A673 (cell line): Measurements from ENCODE around the gene PSD. TPM values are rescaled to one million over a fixed set of nuclear protein-coding genes. Genes with fewer than 3 reads are reported as not detected.

Experiments
- BruUV-seq: library from RNA; stranded (reverse); fragments of 400-500 nt; replicated peaks from 2 replicates; lab custom pipeline; 2021; lab: Mats Ljungman, UMichigan
- CTCF ChIA-PET: fragments of 300-600 bp; sonication (Branson Sonifier 250); formaldehyde crosslinking; loops from one replicate; lab custom pipeline; 2022; ENCODE audit warnings: antibody characterized with exemption; lab: Charles Lee
- POLR2A ChIA-PET: fragments of 300-600 bp; sonication (Branson Sonifier 250); formaldehyde crosslinking; loops from one replicate; lab custom pipeline; 2022; ENCODE audit warnings: antibody characterized with exemption; ENCODE audit not compliant: low non-redundant PET; lab: Charles Lee
- DNase-seq: peaks from one replicate; pipeline ENCODE4 v3.0.0-alpha.2; 2015; ENCODE audit warnings: low spot score
- H3K27ac ChIP-seq: fragments of 200-600 bp; sonication (generic); 2 replicates; pipeline ENCODE4 v1.5.1; 2016; ENCODE audit warnings: mixed run types, low read depth, mild to moderate bottlenecking, mixed read lengths, antibody characterized with exemption, low read length; ENCODE audit not compliant: poor library complexity, severe bottlenecking
- H3K27me3 ChIP-seq: fragments of 200-600 bp; sonication (generic); replicated peaks from 2 replicates; pipeline ENCODE4 v1.6.1; 2017; ENCODE audit warnings: mixed run types, low read depth, mild to moderate bottlenecking, mixed read lengths, antibody characterized with exemption, low read length; ENCODE audit not compliant: insufficient read depth, poor library complexity
- H3K36me3 ChIP-seq: fragments of 200-600 bp; sonication (generic); 2 replicates; pipeline ENCODE4 v1.6.1; 2016; ENCODE audit warnings: mixed run types, mild to moderate bottlenecking, mixed read lengths, antibody characterized with exemption, low read length; ENCODE audit not compliant: insufficient read depth, poor library complexity, severe bottlenecking
- H3K4me1 ChIP-seq: fragments of 200-600 bp; sonication (generic); 2 replicates; pipeline ENCODE4 v1.6.1; 2017; ENCODE audit warnings: mixed run types, mild to moderate bottlenecking, mixed read lengths, antibody characterized with exemption, low read length; ENCODE audit not compliant: insufficient read depth, poor library complexity, severe bottlenecking
- H3K4me3 ChIP-seq: fragments of 200-600 bp; sonication (generic); 2 replicates; pipeline ENCODE4 v1.5.1; 2016; ENCODE audit warnings: low read depth, mixed run types, mild to moderate bottlenecking, mixed read lengths, low read length; ENCODE audit not compliant: poor library complexity, severe bottlenecking
- H3K9me3 ChIP-seq: fragments of 200-600 bp; sonication (generic); 2 replicates; pipeline ENCODE4 v1.6.1; 2016; ENCODE audit warnings: mixed run types, low read depth, mild to moderate bottlenecking, mixed read lengths, antibody characterized with exemption, low read length; ENCODE audit not compliant: poor library complexity, severe bottlenecking
- EZH2 ChIP-seq: fragments of 200-600 bp; sonication (generic); IDR thresholded peaks from 2 replicates; pipeline ENCODE4 v1.6.1; 2017; ENCODE audit warnings: borderline replicate concordance, low read depth, mild to moderate bottlenecking, mixed read lengths, antibody characterized with exemption, low read length; ENCODE audit not compliant: poor library complexity, severe bottlenecking
- intact Hi-C: fragments of 100-400 bp; cut with micrococcal nuclease; formaldehyde crosslinking; loops from one replicate; pipeline ENCODE4 v1.10.0; 2022; ENCODE audit not compliant: unreplicated experiment
- total RNA-seq: library from RNA; stranded (reverse); gene quantifications from 2 replicates; pipeline ENCODE4 v1.2.3, GENCODE V29; 2021
- TF ChIP-seq, protein P1 (sequence below): fragments of 300-800, 200-600 bp; sonication (generic); conservative IDR thresholded peaks from 2 replicates; pipeline ENCODE4 v1.5.1; 2017; ENCODE audit warnings: low read depth, mild to moderate bottlenecking, antibody characterized with exemption, low read length, moderate library complexity, mixed read lengths

PSD gene
- total RNA-seq, 1 experiment from 2014 or later = 5.8 TPM

DNA sequence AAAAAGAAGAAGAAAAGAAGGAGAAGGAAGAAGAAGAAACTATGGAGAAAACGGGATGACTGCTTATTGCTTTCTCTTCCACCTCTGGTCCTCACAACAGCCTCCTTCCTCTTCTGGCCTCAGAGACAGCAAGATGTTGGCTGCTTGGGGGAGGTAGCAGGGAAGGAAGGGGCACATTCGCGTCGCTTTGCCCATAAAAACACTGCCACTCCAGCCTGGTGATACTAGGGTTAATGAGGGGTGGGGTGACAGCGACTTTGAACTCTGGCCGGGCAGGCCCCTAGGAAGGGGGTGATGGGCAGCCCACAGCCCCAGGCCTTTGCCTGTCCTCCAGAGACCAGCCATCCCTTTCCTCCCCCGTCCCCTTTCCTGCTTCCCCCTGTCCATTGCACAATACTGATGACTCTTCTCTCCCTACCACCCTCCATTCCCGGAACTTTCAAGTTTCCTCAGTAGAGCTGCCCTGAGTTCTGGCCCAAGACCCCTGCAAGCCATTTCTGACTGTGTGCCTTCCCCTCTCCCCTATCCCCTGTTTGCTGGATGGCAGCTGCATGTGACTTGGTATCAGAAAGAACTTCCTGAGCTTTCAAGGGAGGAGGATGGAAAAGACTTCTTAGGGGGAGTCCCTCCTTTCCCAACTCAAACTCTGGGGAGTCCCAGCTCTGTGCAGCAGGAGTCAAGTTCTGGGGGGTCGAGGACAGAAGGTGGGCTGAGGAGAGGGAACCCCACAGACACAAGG lies 16.0 kb upstream of the PSD start:
- Histone ChIP-seq H3K9me3 (no peaks in the 10 kb centered on the region), H3K27ac (no peak overlapping the region), H3K27me3 (no peaks in the 10 kb centered on the region), H3K36me3 (no peaks in the 10 kb centered on the region), H3K4me3 (no peak overlapping the region), H3K4me1 (peaks cover 13% of the 10 kb centered on the region)
- DNase-seq = no peak
- intact Hi-C loops = no loop called here
- ChIA-PET POLR2A (interaction anchor here (0.6 kb wide), 1 partner anchor 11 kb away, joined by 3 read pairs; no protein-coding TSS in a partner anchor), CTCF (no interaction called here)
- TF ChIP-seq, protein P1, sequence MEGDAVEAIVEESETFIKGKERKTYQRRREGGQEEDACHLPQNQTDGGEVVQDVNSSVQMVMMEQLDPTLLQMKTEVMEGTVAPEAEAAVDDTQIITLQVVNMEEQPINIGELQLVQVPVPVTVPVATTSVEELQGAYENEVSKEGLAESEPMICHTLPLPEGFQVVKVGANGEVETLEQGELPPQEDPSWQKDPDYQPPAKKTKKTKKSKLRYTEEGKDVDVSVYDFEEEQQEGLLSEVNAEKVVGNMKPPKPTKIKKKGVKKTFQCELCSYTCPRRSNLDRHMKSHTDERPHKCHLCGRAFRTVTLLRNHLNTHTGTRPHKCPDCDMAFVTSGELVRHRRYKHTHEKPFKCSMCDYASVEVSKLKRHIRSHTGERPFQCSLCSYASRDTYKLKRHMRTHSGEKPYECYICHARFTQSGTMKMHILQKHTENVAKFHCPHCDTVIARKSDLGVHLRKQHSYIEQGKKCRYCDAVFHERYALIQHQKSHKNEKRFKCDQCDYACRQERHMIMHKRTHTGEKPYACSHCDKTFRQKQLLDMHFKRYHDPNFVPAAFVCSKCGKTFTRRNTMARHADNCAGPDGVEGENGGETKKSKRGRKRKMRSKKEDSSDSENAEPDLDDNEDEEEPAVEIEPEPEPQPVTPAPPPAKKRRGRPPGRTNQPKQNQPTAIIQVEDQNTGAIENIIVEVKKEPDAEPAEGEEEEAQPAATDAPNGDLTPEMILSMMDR = no peak
- no peak for TF ChIP-seq EZH2
- BruUV-seq = no TSS peak

DNA sequence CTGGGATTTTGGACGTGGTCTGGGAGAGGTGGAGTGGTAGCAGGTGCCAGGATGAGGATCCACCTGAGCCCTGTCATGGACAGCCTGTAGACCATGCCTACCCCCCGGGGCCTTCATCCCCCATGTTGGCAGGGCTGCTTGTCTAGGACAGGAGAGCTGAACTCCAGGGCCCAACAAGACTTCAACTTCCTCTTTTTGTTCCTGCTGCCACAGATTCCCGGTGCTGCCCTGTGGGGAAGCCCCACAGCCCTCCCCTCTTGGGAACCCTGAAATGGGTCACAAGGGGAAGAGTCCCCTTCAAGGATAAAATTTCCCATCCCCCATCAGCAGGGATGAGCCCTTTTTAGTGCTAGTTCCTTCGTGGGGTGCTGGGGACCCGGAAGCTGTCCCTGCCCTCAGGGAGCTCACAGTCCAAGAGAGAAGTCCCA lies 15.0 kb upstream of the PSD start:
- no peaks in the 10 kb centered on the region for H3K27me3 ChIP-seq
- no peak for DNase-seq
- CTCF ChIA-PET = no interaction called here
- no peak overlapping the region for H3K27ac ChIP-seq
- POLR2A ChIA-PET = no interaction called here
- no TSS peak for BruUV-seq
- H3K4me3 ChIP-seq = no peak overlapping the region
- H3K4me1 ChIP-seq = peaks cover 13% of the 10 kb centered on the region
- TF ChIP-seq, protein P1 = no peak
- no peaks in the 10 kb centered on the region for H3K9me3 ChIP-seq
- intact Hi-C loops = no loop called here
- no peaks in the 10 kb centered on the region for H3K36me3 ChIP-seq

DNA sequence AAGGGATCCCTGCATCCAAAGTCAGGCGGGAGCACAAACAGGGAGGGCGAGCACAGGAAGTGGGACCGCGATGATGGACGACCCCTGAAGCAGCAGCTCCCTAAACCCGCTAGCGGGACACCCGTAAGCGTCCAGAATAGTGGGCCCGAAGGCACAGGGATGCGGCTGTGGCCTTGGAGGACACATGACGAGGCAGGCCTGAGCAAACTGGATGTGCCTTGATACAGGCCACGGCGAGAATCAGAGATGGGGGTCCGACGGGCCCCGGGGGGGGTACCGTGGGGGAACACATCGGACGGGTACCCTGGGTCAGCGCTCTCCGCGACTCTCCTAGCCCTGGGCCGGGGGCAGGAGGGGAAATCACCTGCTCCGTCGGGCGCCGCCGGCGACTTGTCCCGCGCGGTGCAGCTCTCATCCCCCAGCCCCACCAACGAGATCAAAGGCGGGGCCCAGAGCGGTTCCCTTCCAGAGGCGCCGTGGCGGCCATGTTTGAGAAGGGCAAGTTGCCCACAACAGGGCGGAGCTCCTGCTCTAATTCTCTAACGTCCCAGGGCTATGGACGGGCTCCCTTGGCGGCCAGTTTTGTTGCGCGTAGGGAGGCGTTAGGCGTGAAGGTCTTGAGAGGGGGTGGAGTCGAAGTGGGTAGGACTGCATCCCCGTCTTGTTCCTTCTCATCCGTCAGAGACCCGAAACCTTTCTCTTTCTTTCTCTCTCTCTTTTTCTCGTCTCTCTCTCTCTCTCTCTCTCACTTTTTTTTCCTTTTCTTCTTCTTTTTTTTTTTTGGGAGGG lies 13.8 kb upstream of the PSD start, which contains the start of gene CUEDC2:
TSS of gene CUEDC2 (minus strand) at position 413 of the 789 bp plus-strand sequence. CDS start 7,386 bp downstream, outside the sequence.
- Histone ChIP-seq H3K36me3 (no peaks in the 10 kb centered on the region), H3K4me3 (peak within 1 kb of the TSS; percentile 97), H3K4me1 (peaks cover 13% of the 10 kb centered on the region), H3K9me3 (no peaks in the 10 kb centered on the region), H3K27me3 (no peaks in the 10 kb centered on the region), H3K27ac (peak within 1 kb of the TSS; percentile 86)
- peak; percentile 99 for DNase-seq
- ChIA-PET CTCF (interaction anchor here (1.0 kb wide), 2 partner anchors 10 to 151 kb away, joined by 3 read pairs; no protein-coding TSS in a partner anchor), POLR2A (interaction anchor here (0.5 to 1.0 kb wide), 4 partner anchors 9 to 70 kb away, joined by 3 to 4 read pairs (median 4); partner anchors contain the start of gene ACTR1A)
- BruUV-seq = no TSS peak
- intact Hi-C loops = no loop called here
- no peak for TF ChIP-seq EZH2
- TF ChIP-seq, protein P1 = 0 out of 2 replicates have a peak, but pooled peaks have one; percentile 19
